ENCODE data around the gene MPG.

MPG gene

GRCh38 chr16:66309-67182 is 11.5 kb upstream of the MPG start:
- DNase-seq (ENCODE audit: low read depth in 2 of 2): no peak

- no peak for DNase-seq (ENCODE audit: low read depth in 2 of 2)
Measured at GRCh38 chr16:67183-67791, 10.7 kb upstream of the MPG start.

GRCh38 chr16:67884-68789 is 9.9 kb upstream of the MPG start:
- no peak for DNase-seq (ENCODE audit: low read depth in 2 of 2)

- DNase-seq (ENCODE audit: low read depth in 2 of 2): no peak
Measured at GRCh38 chr16:69181-69580, 8.8 kb upstream of the MPG start.

GRCh38 chr16:71210-71539 is 6.8 kb upstream of the MPG start:
- no peak for DNase-seq (ENCODE audit: low read depth in 2 of 2)

GRCh38 chr16:71540-72401 is 6.3 kb upstream of the MPG start:
- no peak for DNase-seq (ENCODE audit: low read depth in 2 of 2)

- no peak for DNase-seq (ENCODE audit: low read depth in 2 of 2)
Measured at GRCh38 chr16:72561-73548, 5.2 kb upstream of the MPG start, which contains the start of gene RHBDF1. Gene RHBDF1, minus strand, starts transcription at chr16:72631. Its CDS starts 7,616 bp downstream, at chr16:65015.

GRCh38 chr16:74051-74746 is 3.8 kb upstream of the MPG start:
- no peak for DNase-seq (ENCODE audit: low read depth in 2 of 2)

- DNase-seq (ENCODE audit: low read depth in 2 of 2): no peak
Measured at GRCh38 chr16:74747-75334, 3.2 kb upstream of the MPG start.

GRCh38 chr16:75580-76501 is 2.2 kb upstream of the MPG start:
- peak; percentile 66 to 68 for DNase-seq (ENCODE audit: low read depth in 2 of 2)

- DNase-seq (ENCODE audit: low read depth in 2 of 2): peak in 1 of 2 experiments; percentile 37
Measured at GRCh38 chr16:76535-77272, 1.3 kb upstream of the MPG start.

GRCh38 chr16:77273-77806 is 685 bp upstream of the MPG start:
- DNase-seq (ENCODE audit: low read depth in 2 of 2): no peak

- no peak for DNase-seq (ENCODE audit: low read depth in 2 of 2)
Measured at GRCh38 chr16:78444-79150, 572 bp downstream of the MPG start.

GRCh38 chr16:79151-80054 is 1.4 kb downstream of the MPG start:
- no peak for DNase-seq (ENCODE audit: low read depth in 2 of 2)

- DNase-seq (ENCODE audit: low read depth in 2 of 2): no peak
Measured at GRCh38 chr16:83060-83603, 5.1 kb downstream of the MPG start.

Measured in fibroblast of skin of left biceps (primary cell).